ENCODE data around the gene PNRC1.

DNA sequence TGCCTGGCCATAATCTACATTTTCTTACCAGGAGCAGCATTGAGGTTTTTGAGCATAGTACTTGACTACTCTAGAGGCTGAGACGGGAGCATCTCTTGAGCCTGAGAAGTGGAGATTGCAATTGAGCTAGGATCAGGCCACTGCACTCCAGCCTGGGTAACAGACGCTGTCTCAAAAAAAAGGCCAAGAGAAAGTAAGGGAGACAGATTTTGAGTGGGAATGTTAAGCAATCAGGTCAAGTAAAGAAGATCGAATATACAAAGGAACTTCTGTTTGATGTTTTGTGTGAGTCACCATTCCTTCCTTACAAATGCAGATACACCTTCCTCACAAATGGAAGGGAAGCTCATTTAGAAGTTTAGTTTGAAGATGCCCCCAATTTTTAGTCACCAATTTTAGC is 4.4 kb downstream of the PNRC1 start:
- TF ChIP-seq, protein P1, sequence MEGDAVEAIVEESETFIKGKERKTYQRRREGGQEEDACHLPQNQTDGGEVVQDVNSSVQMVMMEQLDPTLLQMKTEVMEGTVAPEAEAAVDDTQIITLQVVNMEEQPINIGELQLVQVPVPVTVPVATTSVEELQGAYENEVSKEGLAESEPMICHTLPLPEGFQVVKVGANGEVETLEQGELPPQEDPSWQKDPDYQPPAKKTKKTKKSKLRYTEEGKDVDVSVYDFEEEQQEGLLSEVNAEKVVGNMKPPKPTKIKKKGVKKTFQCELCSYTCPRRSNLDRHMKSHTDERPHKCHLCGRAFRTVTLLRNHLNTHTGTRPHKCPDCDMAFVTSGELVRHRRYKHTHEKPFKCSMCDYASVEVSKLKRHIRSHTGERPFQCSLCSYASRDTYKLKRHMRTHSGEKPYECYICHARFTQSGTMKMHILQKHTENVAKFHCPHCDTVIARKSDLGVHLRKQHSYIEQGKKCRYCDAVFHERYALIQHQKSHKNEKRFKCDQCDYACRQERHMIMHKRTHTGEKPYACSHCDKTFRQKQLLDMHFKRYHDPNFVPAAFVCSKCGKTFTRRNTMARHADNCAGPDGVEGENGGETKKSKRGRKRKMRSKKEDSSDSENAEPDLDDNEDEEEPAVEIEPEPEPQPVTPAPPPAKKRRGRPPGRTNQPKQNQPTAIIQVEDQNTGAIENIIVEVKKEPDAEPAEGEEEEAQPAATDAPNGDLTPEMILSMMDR (IDR thresholded peaks at IDR 0.05): no peak
- TF ChIP-seq SIN3A (IDR thresholded peaks at IDR 0.05; ENCODE audit: borderline replicate concordance, low read depth, low read length): no peak
- TF ChIP-seq GABPA (IDR thresholded peaks at IDR 0.05; ENCODE audit: low read depth): no peak
- no peak for TF ChIP-seq FOXM1 (IDR thresholded peaks at IDR 0.05; ENCODE audit: low read depth)
- TF ChIP-seq EP300 (IDR thresholded peaks at IDR 0.05; ENCODE audit: borderline replicate concordance in 1 of 2, low read depth in 1 of 2, low read length in 1 of 2): no peak
- no peak for TF ChIP-seq NRF1 (IDR thresholded peaks at IDR 0.05; ENCODE audit: low read depth, low read length)
- TF ChIP-seq, protein P2, sequence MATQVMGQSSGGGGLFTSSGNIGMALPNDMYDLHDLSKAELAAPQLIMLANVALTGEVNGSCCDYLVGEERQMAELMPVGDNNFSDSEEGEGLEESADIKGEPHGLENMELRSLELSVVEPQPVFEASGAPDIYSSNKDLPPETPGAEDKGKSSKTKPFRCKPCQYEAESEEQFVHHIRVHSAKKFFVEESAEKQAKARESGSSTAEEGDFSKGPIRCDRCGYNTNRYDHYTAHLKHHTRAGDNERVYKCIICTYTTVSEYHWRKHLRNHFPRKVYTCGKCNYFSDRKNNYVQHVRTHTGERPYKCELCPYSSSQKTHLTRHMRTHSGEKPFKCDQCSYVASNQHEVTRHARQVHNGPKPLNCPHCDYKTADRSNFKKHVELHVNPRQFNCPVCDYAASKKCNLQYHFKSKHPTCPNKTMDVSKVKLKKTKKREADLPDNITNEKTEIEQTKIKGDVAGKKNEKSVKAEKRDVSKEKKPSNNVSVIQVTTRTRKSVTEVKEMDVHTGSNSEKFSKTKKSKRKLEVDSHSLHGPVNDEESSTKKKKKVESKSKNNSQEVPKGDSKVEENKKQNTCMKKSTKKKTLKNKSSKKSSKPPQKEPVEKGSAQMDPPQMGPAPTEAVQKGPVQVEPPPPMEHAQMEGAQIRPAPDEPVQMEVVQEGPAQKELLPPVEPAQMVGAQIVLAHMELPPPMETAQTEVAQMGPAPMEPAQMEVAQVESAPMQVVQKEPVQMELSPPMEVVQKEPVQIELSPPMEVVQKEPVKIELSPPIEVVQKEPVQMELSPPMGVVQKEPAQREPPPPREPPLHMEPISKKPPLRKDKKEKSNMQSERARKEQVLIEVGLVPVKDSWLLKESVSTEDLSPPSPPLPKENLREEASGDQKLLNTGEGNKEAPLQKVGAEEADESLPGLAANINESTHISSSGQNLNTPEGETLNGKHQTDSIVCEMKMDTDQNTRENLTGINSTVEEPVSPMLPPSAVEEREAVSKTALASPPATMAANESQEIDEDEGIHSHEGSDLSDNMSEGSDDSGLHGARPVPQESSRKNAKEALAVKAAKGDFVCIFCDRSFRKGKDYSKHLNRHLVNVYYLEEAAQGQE (IDR thresholded peaks at IDR 0.05; ENCODE audit: low read depth, low read length): no peak
- TF ChIP-seq POLR2AphosphoS5 (IDR thresholded peaks at IDR 0.05; ENCODE audit: low read depth, low read length): no peak
